KOPT-K1 (cell line): ENCODE measurements around the gene C2orf76.
"Not testable (repeated sequence)": the region's sequence is repeated elsewhere in the genome, so short reads cannot be mapped to it uniquely, and the experiment has no call there.

Experiments
- H3K27ac ChIP-seq: fragments of 200-600 bp; sonication (generic); 2 replicates; pipeline ENCODE4 v1.5.1; 2016; ENCODE audit warnings: antibody characterized with exemption, mild to moderate bottlenecking, low read depth, low read length; ENCODE audit not compliant: poor library complexity, severe bottlenecking
- H3K36me3 ChIP-seq: fragments of 200-600 bp; sonication (generic); 2 replicates; pipeline ENCODE4 v1.5.1; 2017; ENCODE audit warnings: antibody characterized with exemption, mild to moderate bottlenecking, low read length, moderate library complexity; ENCODE audit not compliant: insufficient read depth
- H3K9me3 ChIP-seq: fragments of 200-600 bp; sonication (generic); 2 replicates; pipeline ENCODE4 v1.5.1; 2017; ENCODE audit warnings: antibody characterized with exemption, low read length, mild to moderate bottlenecking; ENCODE audit not compliant: insufficient read depth, poor library complexity, severe bottlenecking

Gene C2orf76

GRCh38 chr2:119387381-119388129, 20.9 kb upstream of the C2orf76 start:
- Histone ChIP-seq H3K27ac (no peak overlapping the region), H3K36me3 (no peaks in the 10 kb centered on the region), H3K9me3 (no peaks in the 10 kb centered on the region)

- H3K9me3 ChIP-seq = no peaks in the 10 kb centered on the region
- H3K36me3 ChIP-seq = no peaks in the 10 kb centered on the region
- no peak overlapping the region for H3K27ac ChIP-seq
Measured at GRCh38 chr2:119385466-119385865, 18.8 kb upstream of the C2orf76 start.

GRCh38 chr2:119384971-119385370, 18.3 kb upstream of the C2orf76 start:
- H3K9me3 ChIP-seq = no peaks in the 10 kb centered on the region
- no peaks in the 10 kb centered on the region for H3K36me3 ChIP-seq
- no peak overlapping the region for H3K27ac ChIP-seq

GRCh38 chr2:119383410-119384140, 16.9 kb upstream of the C2orf76 start:
- no peaks in the 10 kb centered on the region for H3K9me3 ChIP-seq
- H3K27ac ChIP-seq = no peak overlapping the region

GRCh38 chr2:119378566-119378965, 11.9 kb upstream of the C2orf76 start:
- Histone ChIP-seq H3K9me3 (peaks cover 4% of the 10 kb centered on the region), H3K36me3 (peaks cover 10% of the 10 kb centered on the region)

More at GRCh38 chr2:119383410-119384140, 16.9 kb upstream of the C2orf76 start:
- no peaks in the 10 kb centered on the region for H3K36me3 ChIP-seq

GRCh38 chr2:119377993-119378345, 11.3 kb upstream of the C2orf76 start:
- Histone ChIP-seq H3K9me3 (peaks cover 10% of the 10 kb centered on the region), H3K27ac (no peak overlapping the region), H3K36me3 (peaks cover 16% of the 10 kb centered on the region)

More at GRCh38 chr2:119378566-119378965, 11.9 kb upstream of the C2orf76 start:
- H3K27ac ChIP-seq = no peak overlapping the region

GRCh38 chr2:119377294-119377992, 10.8 kb upstream of the C2orf76 start:
- Histone ChIP-seq H3K36me3 (peaks cover 21% of the 10 kb centered on the region), H3K27ac (no peak overlapping the region)

GRCh38 chr2:119376810-119377209, 10.2 kb upstream of the C2orf76 start:
- Histone ChIP-seq H3K9me3 (peaks cover 15% of the 10 kb centered on the region), H3K27ac (no peak overlapping the region), H3K36me3 (peaks cover 28% of the 10 kb centered on the region)

More at GRCh38 chr2:119377294-119377992, 10.8 kb upstream of the C2orf76 start:
- H3K9me3 ChIP-seq = peaks cover 15% of the 10 kb centered on the region

- not testable (repeated sequence) for H3K27ac ChIP-seq
- peaks cover 32% of the 10 kb centered on the region for H3K36me3 ChIP-seq
- peaks cover 15% of the 10 kb centered on the region for H3K9me3 ChIP-seq
Measured at GRCh38 chr2:119376406-119376805, 9.8 kb upstream of the C2orf76 start.

- Histone ChIP-seq H3K36me3 (peaks cover 54% of the 10 kb centered on the region), H3K9me3 (peaks cover 15% of the 10 kb centered on the region)
- not testable (repeated sequence) for H3K27ac ChIP-seq
Measured at GRCh38 chr2:119373907-119374745, 7.5 kb upstream of the C2orf76 start.

GRCh38 chr2:119372778-119373568, 6.3 kb upstream of the C2orf76 start:
- H3K9me3 ChIP-seq = peaks cover 15% of the 10 kb centered on the region
- peaks cover 66% of the 10 kb centered on the region for H3K36me3 ChIP-seq
- no peak overlapping the region for H3K27ac ChIP-seq

- Histone ChIP-seq H3K9me3 (peaks cover 15% of the 10 kb centered on the region), H3K36me3 (peaks cover 67% of the 10 kb centered on the region), H3K27ac (no peak overlapping the region)
Measured at GRCh38 chr2:119371111-119371510, 4.5 kb upstream of the C2orf76 start.

- H3K36me3 ChIP-seq = peaks cover 67% of the 10 kb centered on the region
- no peak overlapping the region for H3K27ac ChIP-seq
- peaks cover 15% of the 10 kb centered on the region for H3K9me3 ChIP-seq
Measured at GRCh38 chr2:119369845-119370244, 3.2 kb upstream of the C2orf76 start.
